Stimulated activated CD4-positive, alpha-beta T cell treated with anti-CD3 and anti-CD28 coated beads, Interleukin-12 subunit alpha, Interleukin-12 subunit beta, amount 100 ng/mL, for 24 hours (primary cell): ENCODE results near the gene FRMD8.
"Not testable (repeated sequence)": the region's sequence is repeated elsewhere in the genome, so short reads cannot be mapped to it uniquely, and the experiment has no call there.

Experiments
- DNase-seq, 2 experiments: peaks; one replicate each; pipeline ENCODE4 v3.0.0-alpha.2; 2020; ENCODE audit warnings: low read depth in 2 of 2

Gene FRMD8

GRCh38 chr11:65434667-65435410, 48.4 kb downstream of the FRMD8 start:
- no peak for DNase-seq

DNA sequence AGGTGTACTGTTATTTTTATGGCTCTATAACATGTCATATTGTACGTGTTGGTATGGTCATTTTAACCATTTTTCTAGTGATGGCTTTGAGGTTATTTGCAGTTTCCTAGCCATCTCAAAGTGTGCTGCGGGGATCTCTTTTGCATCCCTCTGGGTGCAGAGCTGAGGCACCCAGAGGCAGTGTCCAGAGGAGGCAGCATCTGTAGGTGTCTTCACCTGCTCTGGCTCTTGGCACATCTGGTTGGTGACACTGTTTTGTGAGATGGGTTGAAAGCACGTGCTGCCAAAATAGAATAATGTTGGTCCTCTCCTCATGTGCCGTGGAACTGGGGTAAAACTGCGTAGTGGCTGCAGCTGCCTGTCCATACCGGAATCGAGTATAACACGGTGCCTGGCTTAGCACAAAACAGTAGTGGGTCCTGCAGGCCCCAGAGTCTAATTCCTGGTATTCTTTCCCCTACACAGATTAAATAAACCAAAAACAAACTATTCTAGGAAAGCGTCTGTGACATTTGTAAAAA, 49.0 kb downstream of the FRMD8 start:
- no peak for DNase-seq

- DNase-seq: no peak
Observed at GRCh38 chr11:65435981-65436411, 49.6 kb downstream of the FRMD8 start.

GRCh38 chr11:65436412-65437032, 50.1 kb downstream of the FRMD8 start:
- DNase-seq: no peak

- no peak for DNase-seq
Observed at GRCh38 chr11:65437436-65438227, 51.2 kb downstream of the FRMD8 start.

- DNase-seq: no peak
Observed at GRCh38 chr11:65438257-65439151, 52.1 kb downstream of the FRMD8 start.

DNA sequence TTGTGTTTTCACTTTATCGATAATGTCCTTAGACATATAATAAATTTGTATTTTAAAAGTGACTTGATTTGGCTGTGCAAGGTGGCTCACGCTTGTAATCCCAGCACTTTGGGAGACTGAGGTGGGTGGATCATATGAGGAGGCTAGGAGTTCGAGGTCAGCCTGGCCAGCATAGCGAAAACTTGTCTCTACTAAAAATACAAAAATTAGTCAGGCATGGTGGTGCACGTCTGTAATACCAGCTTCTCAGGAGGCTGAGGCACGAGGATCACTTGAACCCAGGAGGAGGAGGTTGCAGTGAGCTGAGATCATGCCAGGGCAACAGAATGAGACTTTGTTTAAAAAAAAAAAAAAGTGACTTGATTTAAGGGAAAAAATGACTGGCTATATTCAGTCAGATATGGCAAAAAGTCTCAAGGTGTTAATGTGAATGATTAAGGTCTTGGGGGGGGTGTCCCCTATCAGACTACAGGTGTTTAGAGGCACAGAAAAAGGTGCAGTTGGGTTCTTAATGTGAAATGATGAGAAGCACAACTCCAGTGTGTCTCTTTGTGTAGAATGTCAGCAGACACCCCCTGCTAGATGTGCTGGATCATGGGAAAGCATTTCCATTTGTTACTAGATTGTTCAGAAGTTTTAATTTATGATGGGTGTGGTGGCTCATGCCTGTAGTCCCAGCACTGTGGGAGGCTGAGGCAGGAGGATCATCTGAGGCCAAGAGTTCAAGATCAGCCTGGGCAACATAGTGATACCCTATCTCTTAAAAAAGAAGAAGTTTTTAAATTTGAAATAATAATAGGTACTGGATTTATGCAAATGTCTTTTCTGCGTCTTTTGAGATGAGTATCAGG, 53.1 kb downstream of the FRMD8 start:
- no peak for DNase-seq

DNA sequence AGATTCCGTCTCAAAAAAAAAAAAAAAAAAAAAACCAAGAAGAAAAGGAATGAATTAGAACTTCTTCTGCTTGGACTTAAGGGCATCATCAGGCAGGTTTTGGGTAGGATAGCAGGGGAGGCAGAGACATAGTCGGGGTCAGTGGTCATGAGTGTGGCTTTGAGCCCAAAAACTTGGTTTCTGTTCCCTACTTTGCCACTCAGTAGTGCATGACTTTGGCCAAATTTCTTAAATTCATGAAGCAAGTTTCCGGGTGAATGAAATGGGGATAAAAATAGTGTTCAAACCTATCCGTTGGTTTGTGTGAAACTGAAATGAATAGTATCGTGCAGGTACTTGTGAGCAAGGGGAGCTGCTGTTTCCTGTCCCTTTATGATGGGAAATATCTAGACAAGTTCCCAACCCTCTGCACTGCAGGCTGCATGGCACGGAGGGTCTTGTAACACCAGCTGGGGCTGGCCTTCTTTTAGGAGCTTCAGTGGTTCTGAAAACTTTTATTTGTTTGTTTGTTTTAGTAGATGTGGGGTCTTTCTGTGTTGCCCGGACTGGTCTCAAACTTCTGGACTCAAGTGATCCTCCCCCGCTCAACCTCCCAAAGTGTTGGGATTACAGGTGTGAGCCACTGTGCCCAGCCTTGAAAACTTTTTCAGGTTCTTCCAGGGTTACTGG, 54.5 kb downstream of the FRMD8 start:
- no peak for DNase-seq

GRCh38 chr11:65442842-65443331, 56.5 kb downstream of the FRMD8 start:
- no peak for DNase-seq

DNA sequence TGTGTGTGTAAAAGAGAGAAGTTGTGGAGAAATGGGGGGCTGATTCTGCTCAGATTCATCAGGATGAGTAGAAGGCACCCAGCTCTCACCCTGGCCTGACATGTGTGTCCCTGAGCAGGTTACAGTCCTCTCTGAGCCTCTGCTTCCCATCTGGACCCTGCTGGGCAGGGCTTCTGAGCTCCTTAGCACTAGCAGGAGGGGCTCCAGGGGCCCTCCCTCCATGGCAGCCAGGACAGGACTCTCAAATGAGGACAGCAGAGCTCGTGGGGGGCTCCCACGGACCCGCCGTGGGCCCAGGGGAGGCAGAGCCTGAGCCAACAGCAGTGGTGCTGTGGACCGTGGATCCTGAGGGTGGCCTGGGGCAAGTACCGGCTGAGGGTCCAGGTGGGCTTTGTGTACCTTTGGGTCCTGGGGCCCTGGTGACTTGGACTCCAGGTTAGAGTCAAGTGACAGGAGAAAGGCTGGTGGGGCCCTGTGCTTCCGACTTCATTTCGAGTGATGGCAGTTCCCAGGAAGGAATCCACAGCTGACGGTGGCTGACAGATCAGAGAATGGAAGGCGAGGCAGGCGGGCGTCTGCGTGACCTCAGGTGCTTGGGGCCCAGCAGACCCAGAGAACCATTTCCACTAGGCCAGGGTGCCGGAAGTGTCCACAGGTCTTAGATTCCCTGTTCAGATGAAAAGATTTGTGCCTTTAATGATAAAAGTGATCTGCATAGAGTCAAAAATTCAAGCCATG, 58.0 kb downstream of the FRMD8 start:
- no peak for DNase-seq

DNA sequence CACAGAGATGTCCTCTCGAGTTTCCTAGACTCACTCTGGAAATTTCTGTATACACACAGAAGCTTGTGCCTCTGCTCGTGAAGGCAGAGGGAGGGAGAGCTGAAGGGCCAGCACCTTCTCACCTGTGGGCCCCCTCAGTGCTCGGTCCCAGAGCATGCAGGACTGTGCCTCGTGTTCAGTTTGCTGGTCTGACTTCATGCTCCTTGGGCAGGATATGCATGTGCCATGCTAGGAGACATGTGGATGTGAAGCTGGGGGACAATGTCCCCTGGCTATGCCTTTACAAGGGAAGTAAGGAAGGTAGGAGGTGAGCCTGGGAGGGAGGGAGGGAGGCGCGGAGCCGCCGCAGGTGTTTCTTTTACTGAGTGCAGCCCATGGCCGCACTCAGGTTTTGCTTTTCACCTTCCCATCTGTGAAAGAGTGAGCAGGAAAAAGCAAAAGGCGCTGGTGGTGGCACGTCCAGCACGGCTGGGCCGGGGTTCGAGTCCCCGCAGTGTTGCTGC, 58.7 kb downstream of the FRMD8 start:
- DNase-seq: no peak

GRCh38 chr11:65445604-65446445, 59.4 kb downstream of the FRMD8 start:
- no peak for DNase-seq

GRCh38 chr11:65446446-65447277, 60.2 kb downstream of the FRMD8 start:
- DNase-seq: no peak

DNA sequence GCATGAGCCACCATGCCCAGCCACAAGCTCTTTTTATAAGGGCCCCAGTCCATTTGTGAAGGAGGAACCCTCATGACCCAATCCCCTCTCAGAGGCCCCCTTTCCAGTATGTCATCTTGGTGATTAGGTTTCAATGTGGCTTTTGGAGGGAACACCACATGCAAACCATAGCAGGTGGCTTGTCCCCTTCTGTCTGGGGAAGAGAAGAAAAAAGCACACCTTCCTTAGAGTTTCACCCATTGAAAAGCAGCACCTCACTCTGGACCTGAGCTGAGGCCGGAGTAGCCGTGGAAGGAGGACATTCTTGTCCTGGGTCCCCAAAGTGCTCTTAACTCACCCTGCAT, 61.6 kb downstream of the FRMD8 start:
- no peak for DNase-seq

DNA sequence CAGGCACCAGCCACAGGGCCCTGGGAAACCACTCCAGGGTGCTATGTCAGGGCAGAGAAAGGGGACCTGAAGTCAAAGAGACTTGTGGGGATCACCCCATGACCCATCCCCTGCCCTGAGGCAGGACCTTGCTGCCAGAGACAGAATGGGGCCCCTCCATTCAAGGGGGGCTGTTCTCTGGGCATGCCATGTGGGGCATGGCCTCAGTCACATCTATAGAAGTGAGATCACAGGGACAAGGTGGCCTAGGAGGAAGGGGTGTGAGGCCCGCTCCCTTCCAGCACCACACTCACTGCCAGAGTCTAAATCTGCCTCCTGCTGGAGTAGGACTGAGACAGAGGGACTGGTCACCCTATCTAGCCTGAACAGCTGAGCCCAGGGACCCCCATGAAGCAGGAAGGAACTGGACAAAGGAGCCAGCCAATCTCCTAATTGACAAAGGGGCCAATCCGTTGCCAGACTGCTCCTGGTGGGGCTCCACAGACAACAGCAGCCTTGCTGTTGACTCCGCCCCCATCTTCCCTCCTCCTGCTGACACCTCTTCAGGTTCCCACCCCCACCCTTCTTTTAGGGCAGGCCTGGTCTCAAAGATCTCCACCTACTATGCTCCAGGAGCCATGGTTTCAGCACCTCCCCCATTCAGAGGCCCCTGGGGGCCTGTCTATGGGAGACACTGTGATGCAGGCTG, 62.1 kb downstream of the FRMD8 start:
- DNase-seq: no peak

DNA sequence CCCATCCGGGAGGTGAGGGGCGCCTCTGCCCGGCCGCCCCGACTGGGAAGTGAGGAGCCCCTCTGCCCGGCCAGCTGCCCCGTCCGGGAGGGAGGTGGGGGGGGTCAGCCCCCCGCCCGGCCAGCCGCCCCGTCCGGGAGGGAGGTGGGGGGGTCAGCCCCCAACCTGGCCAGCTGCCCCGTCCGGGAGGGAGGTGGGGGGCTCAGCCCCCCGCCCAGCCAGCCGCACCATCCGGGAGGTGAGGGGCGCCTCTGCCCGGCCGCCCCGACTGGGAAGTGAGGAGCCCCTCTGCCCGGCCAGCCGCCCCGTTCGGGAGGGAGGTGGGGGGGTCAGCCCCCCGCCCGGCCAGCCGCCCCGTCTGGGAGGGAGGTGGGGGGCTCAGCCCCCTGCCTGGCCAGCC, 64.9 kb downstream of the FRMD8 start:
- DNase-seq: not testable (repeated sequence)

GRCh38 chr11:65452259-65452658, 65.8 kb downstream of the FRMD8 start:
- DNase-seq: not testable (repeated sequence)
